ENCODE data around the gene DAP. TPM values are rescaled to one million over a fixed set of nuclear protein-coding genes. Genes with fewer than 3 reads are reported as not detected.

The DAP gene
- total and polyA plus RNA-seq, 12 donors: 27.4 to 197 (median 101) TPM

GRCh38 chr5:10760921-10761184, 181 bp downstream of the DAP start:
- Histone ChIP-seq H3K27me3 (no peaks in the 10 kb centered on the region), H3K9me3 (replicated peaks in 1 of 3) (no peaks in the 10 kb centered on the region), H3K4me3 (peak overlapping the region; percentile 32 to 97 (median 48)), H3K27ac (peak overlapping the region; percentile 68 to 98 (median 93)), H3K36me3 (replicated peaks in 1 of 2) (no peaks in the 10 kb centered on the region), H3K4me1 (replicated peaks in 1 of 2) (peaks cover 16 to 39% of the 10 kb centered on the region in 2 donors)
- 0 to 1% (median 1%) methylated on average over 8 to 42 of the region's 42 CpGs; no CpG with 5 or more reads in 1 of the 4 donors for WGBS, 4 donors
- intact Hi-C loops (cut with DNase I): no loop called here
- TF ChIP-seq CTCF (IDR thresholded peaks at IDR 0.05) (no peak), POLR2A (IDR thresholded peaks at IDR 0.05) (peak in 1 of 2 donors; percentile 26)
- DNase-seq: no peak

GRCh38 chr5:10760096-10760920, 726 bp downstream of the DAP start:
- Histone ChIP-seq H3K27ac (peak overlapping the region; percentile 68 to 98 (median 93)), H3K27me3 (no peaks in the 10 kb centered on the region), H3K4me1 (replicated peaks in 1 of 2) (peaks cover 16 to 39% of the 10 kb centered on the region in 2 donors), H3K36me3 (replicated peaks in 1 of 2) (no peaks in the 10 kb centered on the region), H3K4me3 (peak overlapping the region; percentile 32 to 97 (median 48)), H3K9me3 (replicated peaks in 1 of 3) (no peaks in the 10 kb centered on the region)
- no peak for TF ChIP-seq POLR2A (IDR thresholded peaks at IDR 0.05)
- TF ChIP-seq CTCF (IDR thresholded peaks at IDR 0.05): no peak
- peak; percentile 40 to 79 (median 69) for DNase-seq
- intact Hi-C loops (cut with DNase I): no loop called here
- 2 to 7% (median 3%) methylated on average over 21 to 43 of the region's 43 CpGs for WGBS, 4 donors

- Histone ChIP-seq H3K27me3 (no peaks in the 10 kb centered on the region), H3K9me3 (replicated peaks in 1 of 3) (no peaks in the 10 kb centered on the region), H3K36me3 (replicated peaks in 1 of 2) (no peaks in the 10 kb centered on the region), H3K4me3 (no peak overlapping the region), H3K4me1 (replicated peaks in 1 of 2) (peaks cover 16 to 39% of the 10 kb centered on the region in 2 donors), H3K27ac (peak overlapping the region in 1 of 5 donors; percentile 10)
- TF ChIP-seq CTCF (IDR thresholded peaks at IDR 0.05) (no peak), POLR2A (IDR thresholded peaks at IDR 0.05) (no peak)
- no peak for DNase-seq
- 95 to 99% (median 98%) methylated on average over 6 of the region's 6 CpGs for WGBS, 4 donors
- intact Hi-C loops (cut with DNase I): no loop called here
Measured at GRCh38 chr5:10759111-10759510, 1.9 kb downstream of the DAP start.

- intact Hi-C loops (cut with DNase I): no loop called here
- WGBS, 4 donors: 87 to 96% (median 94%) methylated on average over 7 of the region's 7 CpGs
- TF ChIP-seq POLR2A (IDR thresholded peaks at IDR 0.05): no peak
- no peak for TF ChIP-seq CTCF (IDR thresholded peaks at IDR 0.05)
- Histone ChIP-seq H3K27ac (peak overlapping the region in 1 of 5 donors; percentile 17), H3K4me3 (no peak overlapping the region), H3K4me1 (replicated peaks in 1 of 2) (peaks cover 16 to 39% of the 10 kb centered on the region in 2 donors), H3K36me3 (replicated peaks in 1 of 2) (no peaks in the 10 kb centered on the region), H3K27me3 (no peaks in the 10 kb centered on the region), H3K9me3 (replicated peaks in 1 of 3) (no peaks in the 10 kb centered on the region)
- DNase-seq: no peak
Measured at GRCh38 chr5:10757922-10758555, 3.0 kb downstream of the DAP start.

All from adrenal gland (tissue), 12 donors.